Stimulated activated naive CD8-positive, alpha-beta T cell treated with anti-CD3 and anti-CD28 coated beads, Interleukin-15, Interleukin-2, amounts not matched to agents 100 U/mL and 50 U/mL, for 24 hours (primary cell): ENCODE data around the gene PACS1.

Experiments
- ATAC-seq: fragments of 150-1000 bp; cut with Tn5 transposase; one replicate; pipeline ENCODE4 v1.10.0; 2021
- DNase-seq: peaks from one replicate; pipeline ENCODE4 v3.0.0; 2021

The PACS1 gene

GRCh38 chr11:66142370-66143263 lies 72.5 kb downstream of the PACS1 start:
- ATAC-seq (no peak), DNase-seq (no peak)

- ATAC-seq (no peak), DNase-seq (no peak)
Observed at GRCh38 chr11:66143264-66143566, 73.1 kb downstream of the PACS1 start.

- no peak for ATAC-seq
- no peak for DNase-seq
Observed at GRCh38 chr11:66143996-66144678, 74.1 kb downstream of the PACS1 start.

GRCh38 chr11:66146074-66146473 lies 76.0 kb downstream of the PACS1 start:
- ATAC-seq, result no peak
- no peak for DNase-seq

GRCh38 chr11:66146940-66147339 lies 76.9 kb downstream of the PACS1 start:
- DNase-seq, result no peak
- no peak for ATAC-seq

- ATAC-seq, result no peak
- no peak for DNase-seq
Observed at GRCh38 chr11:66150140-66150539, 80.1 kb downstream of the PACS1 start.

GRCh38 chr11:66150725-66151124 lies 80.7 kb downstream of the PACS1 start:
- ATAC-seq (no peak), DNase-seq (no peak)

GRCh38 chr11:66151273-66151672 lies 81.2 kb downstream of the PACS1 start:
- DNase-seq (no peak), ATAC-seq (no peak)

- ATAC-seq (no peak), DNase-seq (no peak)
Observed at GRCh38 chr11:66154109-66154508, 84.0 kb downstream of the PACS1 start.

- ATAC-seq (no peak), DNase-seq (no peak)
Observed at GRCh38 chr11:66155387-66156073, 85.5 kb downstream of the PACS1 start.

GRCh38 chr11:66157182-66157864 lies 87.3 kb downstream of the PACS1 start:
- DNase-seq (no peak), ATAC-seq (peak; percentile 62)

GRCh38 chr11:66158156-66158555 lies 88.1 kb downstream of the PACS1 start:
- ATAC-seq (no peak), DNase-seq (no peak)

- ATAC-seq (no peak), DNase-seq (no peak)
Observed at GRCh38 chr11:66159324-66159984, 89.4 kb downstream of the PACS1 start.

- DNase-seq (no peak), ATAC-seq (no peak)
Observed at GRCh38 chr11:66160709-66161108, 90.6 kb downstream of the PACS1 start.

GRCh38 chr11:66168289-66168688 lies 98.2 kb downstream of the PACS1 start:
- no peak for ATAC-seq
- DNase-seq, result no peak

- peak; percentile 45 for DNase-seq
- peak; percentile 89 for ATAC-seq
Observed at GRCh38 chr11:66172146-66172545, 102.1 kb downstream of the PACS1 start.

- ATAC-seq (no peak), DNase-seq (no peak)
Observed at GRCh38 chr11:66176650-66177049, 106.6 kb downstream of the PACS1 start.

- ATAC-seq, result no peak
- no peak for DNase-seq
Observed at GRCh38 chr11:66178183-66178582, 108.1 kb downstream of the PACS1 start.

GRCh38 chr11:66178871-66179270 lies 108.8 kb downstream of the PACS1 start:
- no peak for ATAC-seq
- no peak for DNase-seq

- DNase-seq (no peak), ATAC-seq (no peak)
Observed at GRCh38 chr11:66181632-66182315, 111.7 kb downstream of the PACS1 start.

- no peak for DNase-seq
Observed at GRCh38 chr11:66183494-66184048, 113.5 kb downstream of the PACS1 start.

More at GRCh38 chr11:66183494-66184048, 113.5 kb downstream of the PACS1 start:
- ATAC-seq, result no peak
